HepG2 (cell line): ENCODE data around the gene GRK4. TPM values are rescaled to one million over a fixed set of nuclear protein-coding genes. Genes with fewer than 3 reads are reported as not detected.

ENCODE experiments used
- ASH2L ChIP-seq: fragments of 300-600, 200-600 bp; sonication (generic); IDR thresholded peaks from 2 replicates; pipeline ENCODE4 v1.7.0; 2017; ENCODE audit warnings: low read depth, mild to moderate bottlenecking, moderate library complexity, mixed read lengths, low read length; ENCODE audit not compliant: insufficient read length
- FOXJ3 ChIP-seq: sonication (generic); formaldehyde crosslinking; IDR thresholded peaks from 2 replicates; pipeline ENCODE4 v1.4.0; 2020; ENCODE audit warnings: missing genetic modification reagents, mild to moderate bottlenecking, borderline replicate concordance
- HNF1A ChIP-seq, 2 experiments: sonication (generic) in 1 of 2; formaldehyde crosslinking in 1 of 2; IDR thresholded peaks; 2 replicates each; pipeline versions ENCODE4 v1.4.0 to v1.6.1; 2016 to 2020; ENCODE audit warnings: borderline replicate concordance in 1 of 2, low read depth in 1 of 2, mild to moderate bottlenecking in 1 of 2, missing genetic modification reagents in 1 of 2
- HOXA7 ChIP-seq: sonication (generic); formaldehyde crosslinking; IDR thresholded peaks from 2 replicates; pipeline ENCODE4 v1.8.1; 2022; ENCODE audit warnings: mild to moderate bottlenecking, missing genetic modification reagents, moderate library complexity
- MED1 ChIP-seq: sonication (generic); formaldehyde crosslinking; IDR thresholded peaks from 2 replicates; pipeline ENCODE4 v1.4.0; 2020; ENCODE audit warnings: missing genetic modification reagents
- NFIB ChIP-seq: sonication (generic); formaldehyde crosslinking; IDR thresholded peaks from 2 replicates; pipeline ENCODE4 v1.9.0; 2021; ENCODE audit warnings: missing genetic modification reagents, mild to moderate bottlenecking, borderline replicate concordance
- NFYC ChIP-seq: IDR thresholded peaks from 2 replicates; pipeline ENCODE4 v1.6.1; 2016; ENCODE audit warnings: missing genetic modification reagents, missing compliant biosample characterization
- ZNF143 ChIP-seq: sonication (generic); formaldehyde crosslinking; IDR thresholded peaks from 2 replicates; pipeline ENCODE4 v1.4.0; 2020; ENCODE audit warnings: missing genetic modification reagents
- ZNF331 ChIP-seq: sonication (generic); formaldehyde crosslinking; IDR thresholded peaks from 2 replicates; pipeline ENCODE4 v1.4.0; 2020; ENCODE audit warnings: missing genetic modification reagents
- ZNF350 ChIP-seq: sonication (generic); formaldehyde crosslinking; IDR thresholded peaks from 2 replicates; pipeline ENCODE4 v1.4.0; 2020; ENCODE audit warnings: mild to moderate bottlenecking, low read depth, missing genetic modification reagents, borderline replicate concordance
- ZNF382 ChIP-seq: sonication (generic); formaldehyde crosslinking; IDR thresholded peaks from 2 replicates; pipeline ENCODE4 v1.5.0; 2020; ENCODE audit warnings: missing genetic modification reagents, mild to moderate bottlenecking, borderline replicate concordance
- ZNF530 ChIP-seq: sonication (generic); formaldehyde crosslinking; IDR thresholded peaks from 2 replicates; pipeline ENCODE4 v1.5.0; 2020; ENCODE audit warnings: low read depth, mild to moderate bottlenecking, missing genetic modification reagents
- ZNF703 ChIP-seq: sonication (generic); formaldehyde crosslinking; IDR thresholded peaks from 2 replicates; pipeline ENCODE4 v1.5.1; 2020; ENCODE audit warnings: missing genetic modification reagents, mild to moderate bottlenecking, moderate library complexity, borderline replicate concordance
- ZNF746 ChIP-seq: sonication (generic); formaldehyde crosslinking; IDR thresholded peaks from 2 replicates; pipeline ENCODE4 v1.8.0; 2022; ENCODE audit warnings: mild to moderate bottlenecking, missing genetic modification reagents
- ZNF850 ChIP-seq: sonication (generic); formaldehyde crosslinking; conservative IDR thresholded peaks from 2 replicates; pipeline ENCODE4 v1.9.0; 2021; ENCODE audit warnings: mild to moderate bottlenecking, missing genetic modification reagents
- polyA plus RNA-seq, 8 experiments: library from polyadenylated mRNA; depleted of rRNA in 3 of 8; stranded (reverse) in 7 of 8; unstranded in 1 of 8; fragments of >200 nt; fragmentation: Illumina TruSeq in 4 of 8; extraction: Trizol in 4 of 8; gene quantifications; 2 replicates each; pipeline versions ENCODE4 v1.2.1 to v1.2.3, GENCODE V29; 2011 to 2016; ENCODE audit warnings: low read depth in 4 of 8, missing spikeins in 1 of 8, mixed read lengths in 1 of 8; ENCODE audit not compliant: insufficient read depth in 1 of 8
- total RNA-seq, 5 experiments: library from RNA; depleted of rRNA; stranded (reverse); fragments of >200 nt; fragmentation: Illumina TruSeq; extraction: Trizol; gene quantifications; 2 replicates each; pipeline ENCODE4 v1.2.3, GENCODE V29; 2016; ENCODE audit warnings: low read depth in 1 of 5
- TF ChIP-seq, protein P1 (sequence below): sonication (generic); formaldehyde crosslinking; IDR thresholded peaks from 2 replicates; pipeline ENCODE4 v1.5.1; 2020; ENCODE audit warnings: missing genetic modification reagents, mild to moderate bottlenecking, borderline replicate concordance
- TF ChIP-seq, protein P2 (sequence below): sonication (generic); formaldehyde crosslinking; IDR thresholded peaks from 2 replicates; pipeline ENCODE4 v1.4.0; 2020; ENCODE audit warnings: missing genetic modification reagents
- TF ChIP-seq, protein P3 (sequence below): sonication (generic); formaldehyde crosslinking; IDR thresholded peaks from 2 replicates; pipeline ENCODE4 v1.8.0; 2022; ENCODE audit warnings: mild to moderate bottlenecking, missing genetic modification reagents, borderline replicate concordance
- TF ChIP-seq, protein P4 (sequence below): sonication (generic); formaldehyde crosslinking; IDR thresholded peaks from 2 replicates; pipeline ENCODE4 v1.8.1; 2022; ENCODE audit warnings: mild to moderate bottlenecking, missing genetic modification reagents

Gene GRK4
- total and polyA plus RNA-seq, 2 of the 13 experiments (the other 11 are each of a cell fraction or from before 2014, with no cell fraction given), result 1.8 to 2.0 TPM

GRCh38 chr4:2937146-2937857 lies 26.1 kb upstream of the GRK4 start (continued):
- TF ChIP-seq ASH2L, result peak; percentile 57
- no peak for TF ChIP-seq HNF1A (IDR thresholded peaks at IDR 0.05; ENCODE audit: low read depth)
- peak; percentile 72; the same call in 1 of the 2 replicates for TF ChIP-seq HNF1A (CRISPR knock-in tag; IDR thresholded peaks at IDR 0.05; ENCODE audit: borderline replicate concordance)
- peak; percentile 45; the same call in 1 of the 2 replicates for TF ChIP-seq ZNF331 (CRISPR knock-in tag)
- TF ChIP-seq ZNF746 (CRISPR knock-in tag), result no peak; the same call in 1 of the 2 replicates
- no peak for TF ChIP-seq ZNF530 (CRISPR knock-in tag)
- no peak for TF ChIP-seq ZNF703 (CRISPR knock-in tag)
- TF ChIP-seq ZNF382 (CRISPR knock-in tag), result no peak
- 0 out of 2 replicates have a peak, but pooled peaks have one; percentile 54 for TF ChIP-seq FOXJ3
- TF ChIP-seq, protein P1, sequence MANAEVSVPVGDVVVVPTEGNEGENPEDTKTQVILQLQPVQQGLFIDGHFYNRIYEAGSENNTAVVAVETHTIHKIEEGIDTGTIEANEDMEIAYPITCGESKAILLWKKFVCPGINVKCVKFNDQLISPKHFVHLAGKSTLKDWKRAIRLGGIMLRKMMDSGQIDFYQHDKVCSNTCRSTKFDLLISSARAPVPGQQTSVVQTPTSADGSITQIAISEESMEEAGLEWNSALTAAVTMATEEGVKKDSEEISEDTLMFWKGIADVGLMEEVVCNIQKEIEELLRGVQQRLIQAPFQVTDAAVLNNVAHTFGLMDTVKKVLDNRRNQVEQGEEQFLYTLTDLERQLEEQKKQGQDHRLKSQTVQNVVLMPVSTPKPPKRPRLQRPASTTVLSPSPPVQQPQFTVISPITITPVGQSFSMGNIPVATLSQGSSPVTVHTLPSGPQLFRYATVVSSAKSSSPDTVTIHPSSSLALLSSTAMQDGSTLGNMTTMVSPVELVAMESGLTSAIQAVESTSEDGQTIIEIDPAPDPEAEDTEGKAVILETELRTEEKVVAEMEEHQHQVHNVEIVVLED (CRISPR knock-in tag), result peak; percentile 70; the same call in 1 of the 2 replicates
- no peak for TF ChIP-seq NFIB
- TF ChIP-seq, protein P2, sequence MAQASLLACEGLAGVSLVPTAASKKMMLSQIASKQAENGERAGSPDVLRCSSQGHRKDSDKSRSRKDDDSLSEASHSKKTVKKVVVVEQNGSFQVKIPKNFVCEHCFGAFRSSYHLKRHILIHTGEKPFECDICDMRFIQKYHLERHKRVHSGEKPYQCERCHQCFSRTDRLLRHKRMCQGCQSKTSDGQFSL (CRISPR knock-in tag), result no peak
- TF ChIP-seq HOXA7 (CRISPR knock-in tag), result no peak
- TF ChIP-seq ZNF143 (CRISPR knock-in tag), result peak; percentile 68
- peak; percentile 91 for TF ChIP-seq MED1
- TF ChIP-seq, protein P3, sequence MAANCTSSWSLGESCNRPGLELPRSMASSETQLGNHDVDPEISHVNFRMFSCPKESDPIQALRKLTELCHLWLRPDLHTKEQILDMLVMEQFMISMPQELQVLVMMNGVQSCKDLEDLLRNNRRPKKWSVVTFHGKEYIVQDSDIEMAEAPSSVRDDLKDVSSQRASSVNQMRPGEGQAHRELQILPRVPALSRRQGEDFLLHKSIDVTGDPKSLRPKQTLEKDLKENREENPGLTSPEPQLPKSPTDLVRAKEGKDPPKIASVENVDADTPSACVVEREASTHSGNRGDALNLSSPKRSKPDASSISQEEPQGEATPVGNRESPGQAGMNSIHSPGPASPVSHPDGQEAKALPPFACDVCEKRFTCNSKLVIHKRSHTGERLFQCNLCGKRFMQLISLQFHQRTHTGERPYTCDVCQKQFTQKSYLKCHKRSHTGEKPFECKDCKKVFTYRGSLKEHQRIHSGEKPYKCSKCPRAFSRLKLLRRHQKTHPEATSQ (CRISPR knock-in tag), result peak; percentile 79; the same call in 1 of the 2 replicates
- peak; percentile 53; the same call in 1 of the 2 replicates for TF ChIP-seq ZNF350 (CRISPR knock-in tag)
- 0 out of 2 replicates have a peak, but pooled peaks have one; percentile 15 for TF ChIP-seq NFYC (CRISPR knock-in tag)
- TF ChIP-seq ZNF850 (CRISPR knock-in tag), result no peak
- TF ChIP-seq, protein P4, sequence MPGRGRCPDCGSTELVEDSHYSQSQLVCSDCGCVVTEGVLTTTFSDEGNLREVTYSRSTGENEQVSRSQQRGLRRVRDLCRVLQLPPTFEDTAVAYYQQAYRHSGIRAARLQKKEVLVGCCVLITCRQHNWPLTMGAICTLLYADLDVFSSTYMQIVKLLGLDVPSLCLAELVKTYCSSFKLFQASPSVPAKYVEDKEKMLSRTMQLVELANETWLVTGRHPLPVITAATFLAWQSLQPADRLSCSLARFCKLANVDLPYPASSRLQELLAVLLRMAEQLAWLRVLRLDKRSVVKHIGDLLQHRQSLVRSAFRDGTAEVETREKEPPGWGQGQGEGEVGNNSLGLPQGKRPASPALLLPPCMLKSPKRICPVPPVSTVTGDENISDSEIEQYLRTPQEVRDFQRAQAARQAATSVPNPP (CRISPR knock-in tag), result 0 out of 2 replicates have a peak, but pooled peaks have one; percentile 62
